ENCODE data around the gene KCND2.

GRCh38 chr7:120472892-120473291 lies 199.9 kb downstream of the KCND2 start:
- TF ChIP-seq POLR2A (IDR thresholded peaks at IDR 0.05) (no peak), CTCF (IDR thresholded peaks at IDR 0.05) (no peak)

Measured in thyroid gland (tissue), 4 donors.